ENCODE results near the gene FKBP5.
"Not testable (repeated sequence)": the region's sequence is repeated elsewhere in the genome, so short reads cannot be mapped to it uniquely, and the experiment has no call there.

The FKBP5 gene

DNA sequence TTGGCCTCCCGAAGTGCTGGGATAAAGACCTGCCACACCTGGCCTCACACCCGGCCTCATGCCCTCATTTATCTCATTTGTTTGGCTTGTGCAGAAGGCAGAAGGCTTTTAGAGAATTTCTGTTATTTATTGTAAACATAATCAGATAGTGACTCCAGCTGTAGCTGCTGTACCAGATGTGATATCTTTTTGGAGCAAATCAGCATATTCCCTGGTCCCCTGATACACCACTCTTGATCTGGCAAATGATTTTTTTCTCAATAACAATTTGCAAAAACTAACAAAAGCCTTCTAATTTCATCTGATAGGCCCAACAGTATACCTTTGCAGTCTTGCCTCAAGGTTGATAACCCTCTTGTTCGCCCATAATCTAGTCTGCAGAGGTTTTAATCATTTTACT lies 149.5 kb downstream of the FKBP5 start:
- Histone ChIP-seq H3K27me3 (ENCODE audit: insufficient read depth, poor library complexity, severe bottlenecking) (no peaks in the 10 kb centered on the region), H3K27ac (replicated peaks) (no peak overlapping the region), H3K4me3 (replicated peaks; ENCODE audit: insufficient read depth, low read length) (no peak overlapping the region)
- DNase-seq (ENCODE audit: low read depth in 1 of 2, low spot score in 1 of 2) = no peak
- no peak for TF ChIP-seq SPI1 (IDR thresholded peaks at IDR 0.05; ENCODE audit: borderline replicate concordance, low read depth)
- TF ChIP-seq GABPA (IDR thresholded peaks at IDR 0.05; ENCODE audit: low read depth) = no peak
- TF ChIP-seq REST (IDR thresholded peaks at IDR 0.05; ENCODE audit: insufficient replicate concordance, low read depth) = no peak
- TF ChIP-seq POLR2AphosphoS5 (IDR thresholded peaks at IDR 0.05; ENCODE audit: low read depth) = no peak
- no peak for TF ChIP-seq CTCF (IDR thresholded peaks at IDR 0.05; ENCODE audit: insufficient read depth, low read length)

- DNase-seq (ENCODE audit: low read depth in 1 of 2, low spot score in 1 of 2); H3K27me3 ChIP-seq (ENCODE audit: insufficient read depth, poor library complexity, severe bottlenecking); H3K27ac ChIP-seq (replicated peaks): not testable (repeated sequence)
These were observed 152.9 kb downstream of the FKBP5 start for GRCh38 chr6:35535847-35536246.

GRCh38 chr6:35534407-35535170 lies 154.1 kb downstream of the FKBP5 start:
- H3K27me3 ChIP-seq (ENCODE audit: insufficient read depth, poor library complexity, severe bottlenecking) = no peaks in the 10 kb centered on the region
- no peak for DNase-seq (ENCODE audit: low read depth in 1 of 2, low spot score in 1 of 2)
- no peak overlapping the region for H3K4me3 ChIP-seq (replicated peaks; ENCODE audit: insufficient read depth, low read length)
- TF ChIP-seq CTCF (IDR thresholded peaks at IDR 0.05; ENCODE audit: insufficient read depth, low read length) (no peak), POLR2AphosphoS5 (IDR thresholded peaks at IDR 0.05; ENCODE audit: low read depth) (no peak), SPI1 (IDR thresholded peaks at IDR 0.05; ENCODE audit: borderline replicate concordance, low read depth) (no peak), GABPA (IDR thresholded peaks at IDR 0.05; ENCODE audit: low read depth) (no peak), REST (IDR thresholded peaks at IDR 0.05; ENCODE audit: insufficient replicate concordance, low read depth) (no peak)
- no peak overlapping the region for H3K27ac ChIP-seq (replicated peaks)

More at GRCh38 chr6:35535847-35536246, 152.9 kb downstream of the FKBP5 start:
- H3K4me3 ChIP-seq (replicated peaks; ENCODE audit: insufficient read depth, low read length) = not testable (repeated sequence)

- DNase-seq (ENCODE audit: low read depth in 1 of 2, low spot score in 1 of 2) = no peak
- Histone ChIP-seq H3K27me3 (ENCODE audit: insufficient read depth, poor library complexity, severe bottlenecking) (no peaks in the 10 kb centered on the region), H3K4me3 (replicated peaks; ENCODE audit: insufficient read depth, low read length) (no peak overlapping the region), H3K27ac (replicated peaks) (no peak overlapping the region)
- TF ChIP-seq POLR2AphosphoS5 (IDR thresholded peaks at IDR 0.05; ENCODE audit: low read depth) = no peak
- no peak for TF ChIP-seq GABPA (IDR thresholded peaks at IDR 0.05; ENCODE audit: low read depth)
- no peak for TF ChIP-seq REST (IDR thresholded peaks at IDR 0.05; ENCODE audit: insufficient replicate concordance, low read depth)
- no peak for TF ChIP-seq CTCF (IDR thresholded peaks at IDR 0.05; ENCODE audit: insufficient read depth, low read length)
- TF ChIP-seq SPI1 (IDR thresholded peaks at IDR 0.05; ENCODE audit: borderline replicate concordance, low read depth) = no peak
These were observed 154.7 kb downstream of the FKBP5 start for GRCh38 chr6:35533981-35534380.
